ENCODE results near the gene IVL.

Gene IVL

GRCh38 chr1:152869808-152870419 lies 38.4 kb upstream of the IVL start:
- TF ChIP-seq CTCF (conservative IDR thresholded peaks at IDR 0.05; ENCODE audit: control insufficient read depth, insufficient read depth, low read depth, low read length): peak; percentile 76
- no peak overlapping the region for H3K4me3 ChIP-seq (ENCODE audit: control insufficient read depth, low read depth, low read length)
- peak; percentile 60 for DNase-seq (ENCODE audit: low read depth)

- peak; percentile 42 for DNase-seq (ENCODE audit: low read depth)
- peak; percentile 39 for TF ChIP-seq CTCF (conservative IDR thresholded peaks at IDR 0.05; ENCODE audit: control insufficient read depth, insufficient read depth, low read depth, low read length)
- no peak overlapping the region for H3K4me3 ChIP-seq (ENCODE audit: control insufficient read depth, low read depth, low read length)
Measured at GRCh38 chr1:152870831-152871730, 37.3 kb upstream of the IVL start.

GRCh38 chr1:152871731-152872126 lies 36.6 kb upstream of the IVL start:
- no peak for TF ChIP-seq CTCF (conservative IDR thresholded peaks at IDR 0.05; ENCODE audit: control insufficient read depth, insufficient read depth, low read depth, low read length)
- DNase-seq (ENCODE audit: low read depth): no peak
- H3K4me3 ChIP-seq (ENCODE audit: control insufficient read depth, low read depth, low read length): no peak overlapping the region

GRCh38 chr1:152873495-152873894 lies 34.9 kb upstream of the IVL start:
- peak; percentile 6 for DNase-seq (ENCODE audit: low read depth)
- no peak for TF ChIP-seq CTCF (conservative IDR thresholded peaks at IDR 0.05; ENCODE audit: control insufficient read depth, insufficient read depth, low read depth, low read length)
- no peak overlapping the region for H3K4me3 ChIP-seq (ENCODE audit: control insufficient read depth, low read depth, low read length)

GRCh38 chr1:152876827-152877226 lies 31.5 kb upstream of the IVL start:
- DNase-seq (ENCODE audit: low read depth): no peak
- TF ChIP-seq CTCF (conservative IDR thresholded peaks at IDR 0.05; ENCODE audit: control insufficient read depth, insufficient read depth, low read depth, low read length): no peak
- H3K4me3 ChIP-seq (ENCODE audit: control insufficient read depth, low read depth, low read length): no peak overlapping the region

- H3K4me3 ChIP-seq (ENCODE audit: control insufficient read depth, low read depth, low read length): no peak within 1 kb of the TSS
- peak; percentile 17 for TF ChIP-seq CTCF (conservative IDR thresholded peaks at IDR 0.05; ENCODE audit: control insufficient read depth, insufficient read depth, low read depth, low read length)
- no peak for DNase-seq (ENCODE audit: low read depth)
Measured at GRCh38 chr1:152878042-152878441, 30.3 kb upstream of the IVL start, which contains the start of gene SMCP. Gene SMCP, plus strand, starts transcription at chr1:152878322. Its CDS starts 6,101 bp downstream, at chr1:152884423.

Data from fibroblast of mammary gland (primary cell).